ENCODE measurements around the gene TMEM86A.
A peak's percentile ranks its signal among the peaks of the same experiment; 100 is the strongest.

TMEM86A gene

DNA sequence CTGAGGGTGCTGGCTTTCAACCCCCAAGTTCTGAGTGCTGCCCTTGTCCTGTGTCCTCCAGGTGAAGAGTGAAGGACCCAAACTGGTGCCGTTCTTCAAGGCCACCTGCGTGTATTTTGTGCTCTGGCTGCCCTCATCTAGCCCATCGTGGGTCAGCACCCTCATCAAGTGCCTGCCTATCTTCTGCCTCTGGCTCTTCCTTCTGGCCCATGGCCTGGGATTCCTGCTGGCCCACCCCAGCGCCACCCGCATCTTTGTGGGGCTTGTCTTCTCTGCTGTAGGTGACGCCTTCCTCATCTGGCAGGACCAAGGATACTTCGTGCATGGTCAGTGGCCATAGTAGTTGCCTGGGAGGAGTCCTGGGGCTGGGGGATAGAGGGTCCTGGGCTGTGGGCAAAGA lies 2.3 kb downstream of the TMEM86A start:
- no peak for DNase-seq

DNA sequence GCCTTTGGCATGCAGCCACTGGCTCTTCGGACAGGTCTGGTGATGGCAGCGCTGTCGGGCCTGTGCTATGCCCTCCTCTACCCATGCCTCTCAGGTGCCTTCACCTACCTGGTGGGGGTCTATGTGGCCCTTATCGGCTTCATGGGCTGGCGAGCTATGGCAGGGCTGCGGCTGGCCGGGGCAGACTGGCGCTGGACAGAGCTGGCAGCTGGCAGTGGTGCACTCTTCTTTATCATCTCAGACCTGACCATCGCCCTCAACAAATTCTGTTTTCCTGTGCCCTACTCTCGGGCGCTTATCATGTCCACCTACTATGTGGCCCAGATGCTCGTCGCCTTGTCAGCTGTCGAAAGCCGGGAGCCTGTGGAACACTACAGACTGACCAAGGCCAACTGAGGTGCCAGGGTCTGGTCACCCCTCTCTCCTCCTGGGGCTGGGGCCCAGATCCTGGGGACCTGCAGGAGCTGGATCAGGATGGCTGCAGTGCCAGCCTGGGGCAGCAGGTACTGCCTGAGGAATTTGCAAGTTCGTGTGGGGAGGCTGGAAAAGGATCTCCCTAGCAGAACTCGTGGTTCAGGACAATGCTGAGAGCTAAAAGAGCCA lies 3.1 kb downstream of the TMEM86A start:
- DNase-seq, result no peak

DNA sequence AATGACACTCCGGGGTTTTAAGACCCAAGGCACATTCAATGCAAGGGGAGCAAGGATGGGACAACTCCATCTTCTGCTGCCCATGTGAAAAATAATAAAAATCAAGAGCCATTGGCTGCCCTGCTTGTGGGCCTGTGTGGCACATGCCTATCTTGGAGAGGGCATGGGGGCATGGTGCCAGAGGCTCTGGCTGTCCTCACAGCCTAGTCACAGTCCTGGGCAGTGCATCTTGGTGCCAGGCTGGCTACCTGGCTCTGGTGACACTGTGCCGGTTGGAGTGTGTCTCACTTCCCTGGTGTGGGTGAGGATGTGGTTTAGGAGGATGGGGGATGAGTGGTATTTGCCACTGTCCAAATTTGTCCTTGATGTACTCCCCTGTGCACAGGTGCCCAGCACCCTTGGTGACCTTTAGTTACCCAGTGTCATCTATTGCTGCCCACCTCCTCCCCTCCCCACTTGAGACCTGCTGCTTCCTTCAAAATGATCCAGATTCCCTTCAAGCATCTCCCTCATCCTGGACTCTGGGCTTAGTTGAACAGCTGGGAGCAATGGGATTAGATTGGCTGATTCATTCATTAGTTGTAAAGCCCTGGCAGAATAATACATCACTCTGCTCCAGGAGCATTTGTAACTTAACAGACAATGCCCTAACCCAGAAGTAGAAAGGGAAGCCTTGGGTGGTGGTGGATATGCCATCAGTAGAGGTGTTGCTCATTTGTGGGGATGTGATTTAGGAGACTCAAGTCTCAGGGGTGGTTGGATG lies 4.6 kb downstream of the TMEM86A start:
- no peak for DNase-seq

DNA sequence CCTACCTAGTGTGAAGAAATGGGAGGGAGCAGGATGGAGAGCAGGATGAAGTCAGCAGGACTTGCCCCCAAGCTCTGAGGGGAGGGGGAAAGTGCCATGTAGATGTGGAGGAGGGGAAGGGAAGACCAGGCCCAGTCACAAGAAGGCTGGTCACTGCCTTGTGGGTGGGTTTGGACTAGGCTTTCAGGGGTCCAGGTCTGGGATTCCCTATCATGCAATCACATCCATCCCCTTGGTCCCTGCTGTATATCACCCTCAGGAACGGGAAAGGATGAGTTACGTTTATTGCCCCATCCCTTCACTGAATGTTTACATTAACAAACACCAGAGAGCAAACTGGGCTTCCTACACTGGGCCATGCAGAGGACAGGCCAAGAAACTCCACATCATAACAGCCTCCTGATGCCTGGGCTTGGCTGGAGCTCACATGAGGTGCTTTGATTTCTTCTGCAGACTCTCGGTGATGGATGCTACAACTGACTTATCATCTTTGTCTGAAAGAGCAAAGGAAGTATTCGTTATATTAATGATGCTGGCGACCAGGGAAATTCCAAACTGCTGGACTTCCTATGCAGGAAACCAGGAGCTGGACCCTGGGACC lies 5.6 kb downstream of the TMEM86A start:
- DNase-seq, result no peak

DNA sequence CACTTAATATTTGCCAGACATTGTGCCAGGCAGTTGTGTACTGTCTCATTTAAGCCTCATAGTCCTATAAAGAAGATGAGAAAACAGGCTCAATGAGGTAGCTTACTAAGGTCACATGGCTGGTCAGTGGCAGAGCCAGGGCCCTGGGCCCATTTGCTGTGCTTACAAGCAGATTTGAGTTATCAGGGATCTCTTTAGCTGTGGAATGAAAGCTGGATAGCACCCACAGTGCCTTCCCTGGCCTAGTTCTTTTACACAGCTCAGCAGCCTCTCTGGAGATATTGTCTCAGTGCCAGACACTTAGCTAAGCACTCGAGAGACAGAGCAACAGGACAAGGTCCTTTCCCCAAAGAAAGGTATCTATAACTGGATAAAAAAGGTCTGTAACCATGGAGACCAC lies 6.1 kb downstream of the TMEM86A start:
- no peak for DNase-seq

DNA sequence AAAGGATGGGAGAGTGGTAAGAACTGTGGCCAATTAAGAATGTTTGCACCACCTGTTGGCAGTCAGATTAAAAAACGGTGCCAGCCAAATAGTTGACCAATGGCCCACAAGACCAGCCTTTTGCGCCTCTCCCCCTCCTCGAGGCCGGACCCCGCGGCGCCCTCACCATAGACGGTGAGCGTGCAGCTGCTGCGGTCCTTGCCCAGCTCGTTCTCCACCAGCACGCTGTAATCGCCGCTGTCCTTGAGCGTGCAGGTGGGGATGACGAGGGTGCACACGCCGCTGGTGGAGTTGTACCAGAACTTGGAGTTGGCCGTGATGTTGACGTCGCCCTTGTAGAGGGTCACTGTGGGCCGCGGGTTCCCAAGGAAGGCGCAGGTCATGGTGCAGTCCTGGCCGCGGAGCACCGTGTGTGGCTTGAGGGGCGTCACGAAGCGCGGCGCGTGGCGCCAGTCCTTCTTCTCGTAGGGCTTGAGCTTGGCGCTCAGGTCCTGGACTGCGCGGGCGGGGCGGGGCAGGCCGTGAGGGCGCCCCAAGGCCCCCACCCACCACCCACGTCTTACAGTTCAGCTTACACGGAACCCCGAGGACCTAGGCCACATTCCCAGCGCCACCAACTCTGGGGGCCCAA lies 7.2 kb downstream of the TMEM86A start:
- DNase-seq, result no peak

DNA sequence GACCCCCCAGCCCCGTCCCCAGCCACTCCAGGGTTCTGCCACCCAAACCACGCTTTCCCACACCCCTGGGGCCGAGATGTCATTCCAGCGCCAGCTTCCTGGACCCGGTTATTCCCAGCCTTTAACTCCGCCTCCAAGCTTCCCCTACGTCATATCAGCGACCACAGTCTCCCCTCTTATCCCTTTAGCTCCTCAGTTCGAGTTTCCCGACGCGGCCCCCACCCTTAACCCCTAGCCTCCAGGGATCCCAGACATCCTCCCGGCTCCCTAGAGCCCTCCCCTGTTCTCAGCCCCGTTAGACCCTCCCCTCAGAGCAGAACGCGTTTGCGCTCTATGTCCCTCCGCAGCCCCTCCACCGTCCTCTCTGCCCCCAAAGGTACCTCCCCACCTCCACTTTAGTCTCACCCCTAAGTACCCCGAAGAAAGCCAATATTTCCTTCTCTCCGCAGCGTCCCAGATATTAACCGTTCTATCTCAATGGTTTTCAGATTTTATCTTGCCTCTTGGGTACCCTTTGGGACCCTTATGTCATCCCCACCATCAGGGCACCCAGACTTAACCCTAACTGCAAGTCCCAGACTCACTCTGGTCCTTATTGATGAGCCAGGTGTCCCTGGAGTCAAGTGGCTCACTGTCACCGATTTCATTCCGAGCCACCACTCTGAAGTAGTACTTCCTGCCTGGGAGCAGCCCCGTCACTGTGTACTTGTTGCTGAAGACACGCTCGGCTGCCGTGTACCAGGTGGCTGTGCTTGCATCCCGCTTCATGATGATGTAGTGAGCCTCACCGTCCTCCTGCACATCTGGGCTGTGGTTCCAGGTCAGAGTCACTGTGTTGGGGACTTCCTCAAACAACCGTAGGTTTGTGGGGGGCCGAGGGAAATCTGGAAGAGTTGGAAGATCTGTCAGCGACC lies 8.0 kb downstream of the TMEM86A start:
- peak; percentile 52 for DNase-seq

DNA sequence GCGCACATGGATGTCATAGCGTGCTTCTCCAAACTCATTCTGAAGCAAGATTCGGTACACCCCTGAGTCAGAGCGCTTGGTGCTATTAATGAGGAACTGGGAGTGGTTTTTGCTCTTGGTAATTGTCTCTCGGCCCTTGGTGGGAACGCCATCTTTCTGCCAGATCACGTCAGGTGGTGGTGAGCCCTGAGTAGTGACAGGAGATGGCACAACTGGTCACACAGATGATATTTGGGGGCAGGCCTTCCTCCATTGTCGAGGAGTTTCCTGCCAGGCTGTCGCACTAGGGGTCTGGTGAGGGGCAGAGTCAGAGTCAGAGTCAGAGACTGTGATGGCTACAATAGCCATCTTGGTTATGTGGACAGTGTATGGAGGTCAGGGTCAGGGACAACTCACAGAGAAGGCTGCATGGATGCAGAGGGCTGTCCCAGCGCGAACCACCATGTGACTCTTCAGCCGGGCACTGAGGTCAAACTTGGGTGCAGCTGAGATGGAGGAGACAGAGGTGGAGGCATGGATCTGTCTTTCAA lies 9.3 kb downstream of the TMEM86A start:
- DNase-seq, result no peak

DNA sequence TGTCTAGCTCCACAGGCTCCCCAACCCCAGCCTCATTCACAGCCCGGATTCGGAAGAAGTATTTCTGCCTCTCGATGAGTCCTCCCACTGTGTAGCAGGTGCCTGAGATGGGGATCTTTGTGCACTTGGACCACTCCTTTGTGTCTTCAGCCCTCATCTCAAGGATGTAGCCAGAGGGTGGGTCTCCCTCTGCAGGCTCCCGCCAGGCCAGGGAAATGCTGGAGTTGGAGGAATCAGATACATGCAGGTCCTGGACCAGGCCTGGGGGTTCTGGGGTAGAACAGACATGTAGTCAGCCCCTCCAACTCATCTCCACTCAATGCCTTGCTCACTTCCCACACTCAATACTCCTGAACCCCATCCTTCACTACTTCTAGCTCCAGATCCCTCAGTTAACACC lies 10.8 kb downstream of the TMEM86A start:
- DNase-seq, result no peak

DNA sequence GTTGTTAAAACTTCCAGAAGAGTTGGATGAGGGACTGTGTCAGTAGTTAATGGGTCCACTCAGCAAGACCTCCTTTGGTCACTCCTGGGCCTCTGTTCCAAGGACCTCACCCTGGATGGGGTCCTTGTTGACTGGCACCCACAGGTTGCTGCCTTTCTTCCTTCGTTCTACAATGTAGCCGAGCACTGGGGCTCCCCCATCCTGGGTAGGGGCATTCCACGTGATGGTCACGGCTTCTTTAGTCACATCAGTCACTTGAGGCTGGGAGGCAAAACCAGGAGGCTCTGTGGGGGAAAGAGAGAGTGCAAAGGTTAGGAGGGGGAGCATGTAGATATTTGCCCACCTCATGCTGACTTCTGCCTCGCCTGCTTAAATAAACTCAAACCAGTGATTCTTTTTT lies 12.0 kb downstream of the TMEM86A start:
- no peak for DNase-seq

DNA sequence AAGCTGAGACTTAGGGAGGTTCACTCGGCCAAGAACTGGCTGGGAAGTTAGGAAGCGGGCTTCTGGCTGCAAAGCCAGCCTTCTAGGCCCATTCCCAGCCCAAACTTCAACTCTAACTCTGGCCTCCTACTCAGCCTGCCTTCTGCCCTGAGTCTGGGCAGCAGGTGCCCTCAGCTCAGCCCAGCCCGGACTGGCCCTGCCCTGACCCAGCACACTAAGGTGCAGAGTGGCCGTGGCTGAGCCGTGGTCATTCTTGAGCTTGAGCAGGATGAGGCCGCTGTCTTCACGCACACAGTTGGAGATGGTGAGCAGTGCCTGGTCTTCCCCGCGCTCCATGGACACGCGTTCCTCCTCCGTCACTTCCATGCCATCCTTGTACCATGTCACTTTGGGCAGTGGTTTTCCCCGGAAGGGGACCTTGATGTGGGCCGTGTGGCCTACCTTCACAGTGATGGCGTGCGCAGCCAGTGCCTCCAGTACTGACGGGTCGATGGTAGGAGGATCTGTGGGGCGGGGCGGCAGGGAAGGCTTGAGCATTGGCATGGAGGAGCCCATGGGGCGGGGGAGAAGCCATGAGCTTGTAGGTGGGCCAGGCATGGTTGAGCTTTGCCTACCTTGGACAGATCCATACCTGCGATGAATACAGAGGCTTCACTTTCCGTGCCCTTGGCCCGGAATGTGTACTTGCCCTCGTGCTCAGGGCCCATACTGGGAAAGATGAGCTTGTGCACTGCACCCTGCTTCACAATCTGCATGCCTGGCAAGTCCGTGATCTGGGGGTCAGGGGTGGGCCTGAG lies 15.3 kb downstream of the TMEM86A start:
- DNase-seq, result no peak

DNA sequence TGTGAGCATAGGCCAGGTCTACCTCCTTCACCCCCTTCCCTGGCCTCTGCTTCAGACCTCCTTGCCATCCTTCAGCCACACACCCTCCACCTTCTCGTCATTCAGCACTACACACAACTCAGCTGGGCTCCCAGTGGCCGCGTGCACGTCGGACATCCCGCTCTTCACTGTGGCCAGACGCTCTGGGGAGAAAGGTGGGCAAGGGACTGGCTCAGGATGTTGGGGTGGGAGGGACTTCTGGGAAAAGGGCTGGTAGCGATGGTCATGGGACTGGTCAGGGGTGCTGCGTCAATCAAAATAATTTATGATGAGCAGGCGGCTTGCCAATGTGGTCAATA lies 15.8 kb downstream of the TMEM86A start:
- DNase-seq, result no peak

DNA sequence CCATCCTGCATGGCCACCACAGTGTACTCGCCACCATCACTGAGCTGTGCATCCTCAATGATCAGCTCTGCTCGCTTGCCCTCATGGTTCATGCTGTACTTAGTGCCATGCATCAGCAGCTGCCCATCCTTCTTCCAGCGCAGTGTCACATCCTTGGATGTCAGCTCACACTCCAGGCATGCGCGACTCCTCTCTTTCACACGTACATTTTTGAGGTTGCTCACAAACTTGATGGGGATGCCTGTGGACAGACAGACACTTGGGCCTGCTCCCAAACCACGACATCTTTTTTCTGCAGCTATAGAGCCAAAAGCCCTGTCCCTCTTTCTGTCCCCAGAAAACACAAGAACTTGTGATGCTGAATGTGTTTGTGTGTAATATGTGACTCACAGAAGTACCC lies 16.9 kb downstream of the TMEM86A start:
- DNase-seq, result no peak

DNA sequence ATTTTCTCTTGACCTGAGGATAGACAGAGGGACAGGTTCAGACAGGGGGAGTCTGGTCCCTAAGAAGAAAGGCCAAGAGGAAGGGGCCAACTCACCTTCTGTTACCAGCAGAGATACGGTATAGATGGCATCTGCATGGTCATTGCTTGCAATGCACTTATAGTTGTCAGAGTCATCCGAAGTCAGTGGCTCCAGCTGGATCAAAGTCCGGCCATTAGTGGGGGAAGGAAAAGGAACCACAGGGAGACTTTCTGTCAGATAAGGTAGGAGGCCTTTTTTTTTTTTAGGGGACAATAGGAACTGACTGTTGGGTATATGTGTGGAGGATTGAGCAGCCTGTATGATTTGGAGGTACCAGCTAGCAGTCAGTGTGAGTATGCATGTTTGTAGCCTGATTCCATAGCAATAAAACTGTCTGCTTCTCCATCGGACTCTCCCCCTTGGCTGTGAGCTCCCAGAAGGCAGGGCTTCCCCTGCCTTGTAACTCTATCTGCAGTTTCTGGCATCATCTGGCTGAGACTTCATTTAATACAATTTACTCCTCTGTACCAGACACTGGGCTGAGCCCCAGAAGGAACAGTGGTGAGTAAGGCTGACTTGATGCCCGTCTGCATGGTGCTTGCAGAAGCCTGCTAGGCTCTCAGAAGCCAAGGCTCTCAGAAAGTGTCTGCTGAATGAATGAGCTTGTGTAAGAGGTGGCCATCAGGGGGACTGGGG lies 21.7 kb downstream of the TMEM86A start:
- DNase-seq, result no peak

DNA sequence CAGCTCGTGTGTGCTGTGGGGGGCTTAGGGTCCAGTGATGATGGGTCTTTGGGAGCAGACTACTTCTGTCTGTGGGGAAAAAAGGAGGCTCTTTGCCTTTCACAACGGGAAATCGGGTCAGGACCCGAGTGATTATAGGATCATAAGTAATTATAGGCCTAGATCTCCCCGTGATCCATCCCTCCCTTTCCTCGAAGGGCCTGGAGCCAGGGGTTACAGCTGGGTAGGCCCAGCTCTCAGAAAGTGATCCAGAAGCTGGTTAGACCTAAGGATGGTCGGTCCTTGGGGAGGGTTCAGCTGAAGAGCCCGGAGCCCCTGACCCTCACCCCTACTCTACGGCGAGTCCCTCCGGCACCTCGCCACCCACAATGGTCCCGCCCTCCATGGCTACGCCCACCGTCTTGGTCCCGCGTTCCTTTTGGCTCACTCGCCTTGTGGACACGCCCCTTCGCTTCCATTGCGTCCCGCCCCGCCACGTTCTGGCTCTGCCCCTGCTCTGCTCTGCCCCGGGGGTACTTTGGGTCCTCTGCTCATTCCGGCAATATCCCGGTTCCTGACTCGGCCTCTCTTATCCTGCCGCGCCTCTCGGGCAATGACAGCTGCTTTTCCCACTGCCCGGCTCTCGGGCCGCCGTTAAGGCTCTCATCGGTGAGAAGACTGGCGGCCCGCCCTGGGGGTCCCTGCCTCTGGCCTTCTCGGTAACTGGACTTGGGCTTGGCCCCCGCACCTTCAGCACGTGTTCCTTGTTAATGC lies 22.4 kb downstream of the TMEM86A start:
- DNase-seq, result peak; percentile 75

DNA sequence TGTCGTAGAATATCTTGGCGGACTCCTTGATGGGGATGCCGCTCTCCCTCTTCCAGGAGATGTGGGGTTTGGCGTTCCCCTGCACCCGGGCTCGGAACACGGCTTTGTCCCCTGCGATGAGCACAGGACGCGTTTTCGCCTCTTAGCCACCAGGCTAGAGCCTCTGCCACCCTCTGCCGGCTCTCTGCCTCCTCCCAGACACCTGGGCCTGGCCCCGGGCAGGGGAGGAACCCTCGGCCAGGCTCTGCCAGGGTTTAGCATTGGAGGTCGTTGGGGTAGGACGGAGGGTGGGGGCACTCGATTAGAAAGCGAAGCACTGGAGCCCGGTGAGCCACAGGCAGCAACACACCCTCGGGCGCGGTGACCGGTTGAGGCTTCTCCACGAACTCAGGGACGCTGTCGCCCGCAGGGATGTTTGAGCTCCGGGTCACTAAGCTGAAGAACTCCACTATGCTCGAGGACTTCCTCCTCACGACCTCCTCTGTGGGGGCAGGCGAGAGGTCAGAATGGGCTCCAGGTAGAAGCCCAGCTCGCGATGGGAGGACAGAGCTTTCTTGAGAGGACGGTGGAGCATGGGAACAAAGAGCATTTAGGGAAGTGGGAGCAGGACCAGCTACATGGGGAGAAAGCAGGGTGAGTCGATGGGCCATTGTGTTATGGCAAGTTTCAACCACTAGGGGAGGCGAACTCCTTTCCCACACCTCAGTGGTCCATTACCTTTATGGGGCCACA lies 23.1 kb downstream of the TMEM86A start:
- peak; percentile 44 for DNase-seq

DNA sequence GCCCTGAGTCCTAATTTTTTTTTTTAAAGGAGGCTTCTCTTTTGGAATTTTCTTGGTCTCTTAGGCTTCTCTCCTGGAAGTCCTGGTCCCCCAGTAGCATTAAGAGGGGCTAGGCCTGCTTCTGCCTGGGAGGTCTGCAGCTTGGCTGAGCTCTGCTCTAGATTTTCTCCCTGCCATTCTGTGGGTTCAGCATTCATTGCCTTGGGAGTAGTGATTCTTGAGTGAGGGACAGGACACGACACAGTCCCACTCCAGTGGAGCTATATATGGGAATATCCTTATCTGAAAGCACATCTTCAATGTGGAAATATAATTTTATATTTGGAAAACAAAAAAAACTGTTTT lies 23.7 kb downstream of the TMEM86A start:
- no peak for DNase-seq

DNA sequence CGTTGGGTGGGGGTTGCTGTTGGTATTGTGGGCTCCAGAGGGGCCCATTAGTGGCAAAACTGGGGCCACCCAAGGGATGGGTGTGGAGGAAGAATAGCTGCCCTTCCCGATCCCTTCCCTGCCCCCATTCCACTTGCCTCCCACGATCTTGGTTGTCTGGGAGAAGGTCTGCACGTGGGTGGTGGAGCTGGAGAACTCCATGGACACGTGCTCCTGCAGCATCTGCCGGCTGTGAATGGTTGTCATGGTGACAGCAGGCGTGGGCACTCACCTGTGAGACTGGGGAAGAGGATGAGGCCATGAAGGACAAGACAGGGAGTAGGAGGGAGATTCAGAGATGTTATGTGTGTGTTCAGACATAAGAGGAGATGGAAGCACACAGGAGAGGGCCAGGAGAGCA lies 25.4 kb downstream of the TMEM86A start:
- DNase-seq, result no peak

DNA sequence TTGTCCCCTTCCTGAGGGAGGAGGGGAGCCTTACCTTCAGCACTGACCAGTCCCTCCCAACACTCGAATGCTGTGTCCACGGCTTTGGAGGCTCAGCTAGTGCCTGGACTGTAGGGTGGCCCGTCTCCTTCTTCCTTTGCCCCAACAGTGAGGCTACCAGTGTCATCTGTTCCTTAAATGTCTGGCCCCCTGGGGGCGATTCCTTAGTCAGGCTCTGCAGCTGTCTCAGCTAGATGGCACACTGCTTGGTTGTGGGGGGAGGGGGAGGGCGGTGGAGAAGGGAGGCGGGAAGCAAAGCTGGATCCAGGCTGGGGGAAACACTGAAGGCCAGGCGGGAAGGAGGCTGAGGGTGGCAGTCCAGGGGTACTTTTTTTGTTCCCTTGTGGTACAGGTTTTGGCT lies 27.5 kb downstream of the TMEM86A start, which contains the start of gene IGSF22:
TSS of gene IGSF22 (minus strand) at position 149 of the 400 bp plus-strand sequence. CDS start 1,952 bp downstream, outside the sequence.
- no peak for DNase-seq

Measured in stimulated activated CD4-positive, alpha-beta T cell treated with anti-CD3 and anti-CD28 coated beads, Interleukin-1b, Interleukin-23, amount 100 ng/mL, for 48 hours (primary cell).